Spleen (tissue), 11 donors: ENCODE results near the gene CCDC34. TPM values are rescaled to one million over a fixed set of nuclear protein-coding genes. Genes with fewer than 3 reads are reported as not detected.

Experiments used
- DNase-seq: peaks from one replicate; pipeline ENCODE4 v3.0.0-alpha.2; 2020
- H3K27ac ChIP-seq, 8 donors: fragments of 200-600 bp; sonication (generic) in 7 of 8; 1 replicate in 4 of 8; 2 replicates in 4 of 8; pipeline versions ENCODE4 v1.5.0 to v1.8.0; 2016 to 2021; ENCODE audit warnings: inconsistent platforms in 4 of 8, mild to moderate bottlenecking in 4 of 8, moderate library complexity in 1 of 8
- H3K27me3 ChIP-seq, 7 donors: fragments of 200-600 bp; sonication (generic) in 6 of 7; replicated peaks in 1 of 7; 1 replicate in 4 of 7; 2 replicates in 3 of 7; pipeline versions ENCODE4 v1.5.0 to v1.8.0; 2016 to 2021; ENCODE audit warnings: inconsistent platforms in 3 of 7, mild to moderate bottlenecking in 1 of 7
- H3K36me3 ChIP-seq, 6 donors: fragments of 200-600 bp; sonication (generic) in 5 of 6; 1 replicate in 4 of 6; 2 replicates in 2 of 6; pipeline versions ENCODE4 v1.5.0 to v1.8.0; 2016 to 2021; ENCODE audit warnings: inconsistent platforms in 2 of 6
- H3K4me1 ChIP-seq, 6 donors: fragments of 200-600 bp; sonication (generic) in 5 of 6; 1 replicate in 3 of 6; 2 replicates in 3 of 6; pipeline versions ENCODE4 v1.5.0 to v1.8.0; 2016 to 2021; ENCODE audit warnings: inconsistent platforms in 3 of 6
- H3K4me3 ChIP-seq, 8 donors: fragments of 200-600 bp; sonication (generic) in 7 of 8; 1 replicate in 4 of 8; 2 replicates in 4 of 8; pipeline versions ENCODE4 v1.5.0 to v1.8.0; 2016 to 2021; ENCODE audit warnings: inconsistent platforms in 4 of 8, mild to moderate bottlenecking in 4 of 8, moderate library complexity in 2 of 8
- H3K9me3 ChIP-seq, 8 donors: fragments of 200-600 bp; sonication (generic) in 7 of 8; 1 replicate in 4 of 8; 2 replicates in 4 of 8; pipeline versions ENCODE4 v1.5.0 to v1.8.0; 2016 to 2021; ENCODE audit warnings: inconsistent platforms in 4 of 8
- CTCF ChIP-seq, 11 experiments: fragments of 200-600 bp in 7 of 11; fragments of 450-650 bp in 4 of 11; sonication (generic) in 4 of 11; IDR thresholded peaks in 8 of 11; conservative IDR thresholded peaks in 3 of 11; 1 replicate in 7 of 11; 2 replicates in 4 of 11; pipeline versions ENCODE4 v1.4.0 to v1.8.0; 2016 to 2021; ENCODE audit warnings: antibody characterized with exemption in 11 of 11, inconsistent platforms in 4 of 11, mild to moderate bottlenecking in 1 of 11
- POLR2A ChIP-seq, 3 donors: fragments of 450-650 bp; IDR thresholded peaks; one replicate each; pipeline ENCODE4 v1.5.1; 2017; ENCODE audit warnings: antibody characterized with exemption in 3 of 3, mild to moderate bottlenecking in 1 of 3
- POLR2AphosphoS5 ChIP-seq, 3 donors: sonication (generic); formaldehyde crosslinking; IDR thresholded peaks; one replicate each; pipeline ENCODE4 v1.5.1; 2017; ENCODE audit warnings: antibody characterized with exemption in 3 of 3
- WGBS, 5 donors: extraction: QIAGEN DNeasy Blood & Tissue Kit in 3 of 5; methylation state at CpG; one replicate each; pipeline versions ENCODE4 v1.1.5 to v1.1.7; 2013 to 2018; 5-methylcytosine and 5-hydroxymethylcytosine counted together
- intact Hi-C: fragments of 100-400 bp; cut with DNase I; formaldehyde crosslinking; loops from one replicate; pipeline ENCODE4 v1.15.0; 2023; ENCODE audit warnings: low total_unique reads
- polyA plus RNA-seq, 3 donors: library from polyadenylated mRNA; stranded (reverse); fragments of 200-250 nt; gene quantifications; one replicate each; pipeline ENCODE4 v1.2.1, GENCODE V29; 2013
- total RNA-seq, 7 donors: library from RNA; depleted of rRNA in 3 of 7; stranded (reverse); fragments of >200 nt in 3 of 7; fragmentation: NEBNext Ultra II Directional in 4 of 7; extraction: Animal tissue kit (Norgen Biotek cat#: 25700) in 4 of 7; gene quantifications; one replicate each; pipeline versions ENCODE4 v1.1.0 to v1.2.1, GENCODE V29; 2016 to 2021
- donor health status: healthy with polysubstance abuse.
- donor health status: DM: no; HTN: no; CAD: no; lungs with moderate emphysema.
- donor health status: DM: no; HTN: no; CAD: no.
- donor health status: Bipolar disorder and iron deficiency.
- donor health status: healthy.
- donor health status: DM: no; HTN: no; CAD: no.
- donor health status: DM: yes; HTN: yes; CAD: no.

Gene CCDC34
- total and polyA plus RNA-seq, 10 donors = 2.2 to 6.1 (median 3.5) TPM

GRCh38 chr11:27379449-27379848 is 16.4 kb upstream of the CCDC34 start:
- Histone ChIP-seq H3K4me1 (no peaks in the 10 kb centered on the region), H3K36me3 (peaks cover 0 to 40% (median 0%) of the 10 kb centered on the region in 6 donors)

GRCh38 chr11:27375370-27375769 is 12.4 kb upstream of the CCDC34 start:
- Histone ChIP-seq H3K4me3 (no peak overlapping the region), H3K27ac (no peak overlapping the region), H3K4me1 (no peaks in the 10 kb centered on the region), H3K27me3 (no peaks in the 10 kb centered on the region), H3K36me3 (peaks cover 0 to 62% (median 3%) of the 10 kb centered on the region in 6 donors), H3K9me3 (no peaks in the 10 kb centered on the region)
- intact Hi-C loops = no loop called here
- TF ChIP-seq CTCF (IDR thresholded peaks at IDR 0.05 in 8 of 11, conservative IDR thresholded peaks at IDR 0.05 in 3 of 11) = no peak
- no peak for TF ChIP-seq POLR2A (IDR thresholded peaks at IDR 0.05)
- TF ChIP-seq POLR2AphosphoS5 (IDR thresholded peaks at IDR 0.05) = no peak
- 91 to 99% (median 98%) methylated on average over 2 of the region's 2 CpGs for WGBS, 5 donors
- no peak for DNase-seq

More at GRCh38 chr11:27379449-27379848, 16.4 kb upstream of the CCDC34 start:
- H3K27me3 ChIP-seq = no peaks in the 10 kb centered on the region
- H3K9me3 ChIP-seq = no peaks in the 10 kb centered on the region
- H3K27ac ChIP-seq = no peak overlapping the region
- intact Hi-C loops = no loop called here
- H3K4me3 ChIP-seq = no peak overlapping the region
- no peak for DNase-seq
- 87 to 93% (median 89%) methylated on average over 3 of the region's 3 CpGs for WGBS, 5 donors
- TF ChIP-seq POLR2AphosphoS5 (IDR thresholded peaks at IDR 0.05) (no peak), CTCF (IDR thresholded peaks at IDR 0.05 in 8 of 11, conservative IDR thresholded peaks at IDR 0.05 in 3 of 11) (no peak), POLR2A (IDR thresholded peaks at IDR 0.05) (no peak)

- H3K27me3 ChIP-seq = no peaks in the 10 kb centered on the region
- H3K9me3 ChIP-seq = no peaks in the 10 kb centered on the region
- H3K4me3 ChIP-seq = no peak overlapping the region
- intact Hi-C loops = no loop called here
- H3K4me1 ChIP-seq = no peaks in the 10 kb centered on the region
- no peak for DNase-seq
- peaks cover 0 to 56% (median 3%) of the 10 kb centered on the region in 6 donors for H3K36me3 ChIP-seq
- TF ChIP-seq CTCF (IDR thresholded peaks at IDR 0.05 in 8 of 11, conservative IDR thresholded peaks at IDR 0.05 in 3 of 11) (no peak), POLR2A (IDR thresholded peaks at IDR 0.05) (no peak), POLR2AphosphoS5 (IDR thresholded peaks at IDR 0.05) (no peak)
- 86 to 94% (median 92%) methylated on average over 6 of the region's 6 CpGs for WGBS, 5 donors
- H3K27ac ChIP-seq = no peak overlapping the region
Observed at GRCh38 chr11:27373856-27374602, 11.0 kb upstream of the CCDC34 start.

GRCh38 chr11:27373392-27373791 is 10.4 kb upstream of the CCDC34 start:
- WGBS, 5 donors = 88 to 94% (median 89%) methylated on average over 3 of the region's 3 CpGs
- Histone ChIP-seq H3K27me3 (no peaks in the 10 kb centered on the region), H3K9me3 (no peaks in the 10 kb centered on the region), H3K4me1 (no peaks in the 10 kb centered on the region), H3K36me3 (peaks cover 0 to 55% (median 4%) of the 10 kb centered on the region in 6 donors), H3K4me3 (no peak overlapping the region), H3K27ac (no peak overlapping the region)
- intact Hi-C loops = no loop called here
- no peak for DNase-seq
- TF ChIP-seq CTCF (IDR thresholded peaks at IDR 0.05 in 8 of 11, conservative IDR thresholded peaks at IDR 0.05 in 3 of 11) (no peak), POLR2A (IDR thresholded peaks at IDR 0.05) (no peak), POLR2AphosphoS5 (IDR thresholded peaks at IDR 0.05) (no peak)
